Endothelial cell of umbilical vein (primary cell): ENCODE measurements around the gene FAM193A. TPM values are rescaled to one million over a fixed set of nuclear protein-coding genes. Genes with fewer than 3 reads are reported as not detected.

Source experiments
- BruUV-seq: library from RNA; stranded (reverse); fragments of 400-500 nt; replicated peaks from 2 replicates; lab custom pipeline; 2021; lab: Mats Ljungman, UMichigan
- CTCF ChIA-PET: fragments of 300-600, 350-600 bp; sonication (Branson Sonifier 250); formaldehyde crosslinking; loops from one replicate; lab custom pipeline; 2021; ENCODE audit warnings: antibody characterized with exemption, inconsistent platforms; lab: Charles Lee
- POLR2A ChIA-PET: fragments of 300-600, 350-600 bp; sonication (Branson Sonifier 250); formaldehyde crosslinking; loops from one replicate; lab custom pipeline; 2021; ENCODE audit warnings: antibody characterized with exemption, inconsistent platforms; lab: Charles Lee
- DNase-seq: peaks from one replicate; pipeline ENCODE4 v3.0.0-alpha.2; 2011; ENCODE audit warnings: low read depth, low spot score
- FAIRE-seq: peaks from 2 replicates; lab custom pipeline; 2011; peaks lifted over from hg19 to GRCh38; lab: Jason Lieb, UNC
- H2AFZ ChIP-seq: 2 replicates; pipeline ENCODE4 v1.6.0; 2012; ENCODE audit warnings: low read depth, low read length, control low read depth, inconsistent platforms
- H3K27ac ChIP-seq: 2 replicates; pipeline ENCODE4 v1.5.1; 2011; ENCODE audit warnings: low read depth, mild to moderate bottlenecking, control low read depth, low read length, moderate library complexity; ENCODE audit not compliant: insufficient read depth
- H3K27me3 ChIP-seq, 2 experiments: 2 replicates each; pipeline versions ENCODE4 v1.6.0 to v1.6.1; 2011; ENCODE audit warnings: low read length in 2 of 2, mixed read lengths in 1 of 2; ENCODE audit not compliant: control insufficient read depth in 2 of 2, insufficient read depth in 2 of 2
- H3K36me3 ChIP-seq, 2 experiments: 2 replicates in 1 of 2; 3 replicates in 1 of 2; pipeline ENCODE4 v1.5.1; 2011; ENCODE audit warnings: low read length in 2 of 2, mild to moderate bottlenecking in 1 of 2, moderate library complexity in 1 of 2; ENCODE audit not compliant: control insufficient read depth in 2 of 2, insufficient read depth in 2 of 2; ENCODE audit errors: extremely low read depth in 1 of 2
- H3K4me1 ChIP-seq: 3 replicates; pipeline ENCODE4 v1.5.1; 2011; ENCODE audit warnings: mild to moderate bottlenecking, low read length; ENCODE audit not compliant: control insufficient read depth, insufficient read depth; ENCODE audit errors: extremely low read depth
- H3K4me2 ChIP-seq: 2 replicates; pipeline ENCODE4 v1.6.1; 2011; ENCODE audit warnings: low read length, control low read depth, mixed read lengths; ENCODE audit not compliant: insufficient read depth
- H3K4me3 ChIP-seq, 3 experiments: fragments of 200-600 bp in 1 of 3; sonication (generic), shearing (Covaris generic) in 1 of 3; replicated peaks in 1 of 3; 2 replicates each; pipeline ENCODE4 v1.5.1; 2011 to 2016; ENCODE audit warnings: control low read depth in 3 of 3, low read length in 3 of 3, mild to moderate bottlenecking in 2 of 3, inconsistent platforms in 1 of 3, low read depth in 1 of 3, moderate library complexity in 1 of 3; ENCODE audit not compliant: insufficient read depth in 1 of 3
- H3K79me2 ChIP-seq: 2 replicates; pipeline ENCODE4 v1.6.0; 2012; ENCODE audit warnings: low read length, inconsistent platforms; ENCODE audit not compliant: control insufficient read depth, insufficient read depth
- H3K9ac ChIP-seq: replicated peaks from 2 replicates; pipeline ENCODE3; 2011; ENCODE audit warnings: low read length, control low read depth; ENCODE audit not compliant: insufficient read depth; ENCODE audit errors: extremely low read depth
- H3K9me1 ChIP-seq: replicated peaks from 3 replicates; pipeline ENCODE4 v1.6.0; 2011; ENCODE audit warnings: mild to moderate bottlenecking, low read length; ENCODE audit not compliant: control insufficient read depth, insufficient read depth; ENCODE audit errors: extremely low read depth
- H3K9me3 ChIP-seq: replicated peaks from 2 replicates; pipeline ENCODE4 v1.5.1; 2012; ENCODE audit warnings: low read length, inconsistent platforms; ENCODE audit not compliant: control insufficient read depth, insufficient read depth
- H4K20me1 ChIP-seq: replicated peaks from 2 replicates; pipeline ENCODE3; 2011; ENCODE audit warnings: mild to moderate bottlenecking, low read length; ENCODE audit not compliant: control insufficient read depth, insufficient read depth; ENCODE audit errors: extremely low read depth
- EZH2 ChIP-seq: IDR thresholded peaks from 2 replicates; pipeline ENCODE4 v1.6.1; 2012; ENCODE audit warnings: borderline replicate concordance, low read depth, mild to moderate bottlenecking, moderate library complexity, low read length, inconsistent platforms; ENCODE audit not compliant: severe bottlenecking
- FOS ChIP-seq: IDR thresholded peaks from 2 replicates; pipeline ENCODE4 v1.6.1; 2011; ENCODE audit warnings: mild to moderate bottlenecking, low read length, moderate library complexity, borderline replicate concordance; ENCODE audit not compliant: insufficient read depth
- GATA2 ChIP-seq: IDR thresholded peaks from 2 replicates; pipeline ENCODE4 v1.7.0; 2011; ENCODE audit warnings: low read depth, mild to moderate bottlenecking, moderate library complexity, mixed read lengths, low read length; ENCODE audit not compliant: insufficient read length, insufficient read depth
- JUN ChIP-seq: IDR thresholded peaks from 2 replicates; pipeline ENCODE4 v1.6.1; 2011; ENCODE audit warnings: borderline replicate concordance, low read depth; ENCODE audit not compliant: insufficient read length, insufficient read depth
- MYC ChIP-seq: IDR thresholded peaks from one replicate; pipeline ENCODE4 v1.6.1; 2011; ENCODE audit warnings: mild to moderate bottlenecking, low read depth, low read length
- POLR2A ChIP-seq: IDR thresholded peaks from 2 replicates; pipeline ENCODE4 v1.6.1; 2012; ENCODE audit warnings: low read depth, mild to moderate bottlenecking, control low read depth, low read length
- POLR2AphosphoS5 ChIP-seq: IDR thresholded peaks from 2 replicates; pipeline ENCODE4 v1.6.1; 2012; ENCODE audit warnings: low read depth, mild to moderate bottlenecking, control low read depth, low read length, moderate library complexity; ENCODE audit not compliant: insufficient read depth
- dilution Hi-C: fragments of 300-500 bp; cut with MboI; formaldehyde crosslinking; loops from one replicate; pipeline ENCODE4 v1.15.0; 2019; ENCODE audit warnings: low sequenced_read_pairs; ENCODE audit not compliant: extremely low pct_ligation_motif_present
- intact Hi-C: fragments of 100-400 bp; cut with micrococcal nuclease; formaldehyde crosslinking; loops from one replicate; pipeline ENCODE4 v1.10.0; 2022
- polyA plus RNA-seq, 4 experiments: library from polyadenylated mRNA; depleted of rRNA in 3 of 4; stranded (reverse) in 3 of 4; unstranded in 1 of 4; fragments of >200 nt; gene quantifications; 2 replicates each; pipeline versions ENCODE4 v1.2.1 to v1.2.3, GENCODE V29; 2011 to 2012; ENCODE audit warnings: missing spikeins in 1 of 4
- total RNA-seq: library from RNA; stranded (reverse); gene quantifications from 2 replicates; pipeline ENCODE4 v1.2.3, GENCODE V29; 2021
- TF ChIP-seq, protein P1 (sequence below): IDR thresholded peaks from 2 replicates; pipeline ENCODE4 v1.6.1; 2011; ENCODE audit not compliant: insufficient read depth, insufficient read length
- TF ChIP-seq, protein P2 (sequence below), 2 donors: IDR thresholded peaks; 1 replicate in 1 of 2; 2 replicates in 1 of 2; pipeline ENCODE4 v1.5.1; 2011; ENCODE audit warnings: low read length in 2 of 2, mild to moderate bottlenecking in 2 of 2, moderate library complexity in 2 of 2, control low read depth in 1 of 2, inconsistent platforms in 1 of 2, low read depth in 1 of 2; ENCODE audit not compliant: insufficient read depth in 1 of 2; ENCODE audit errors: extremely low read depth in 1 of 2

FAM193A gene
- total and polyA plus RNA-seq, 2 donors (not counting 3 experiments of a cell fraction or from before 2014, with no cell fraction given) = 12.3 to 32.1 TPM

DNA sequence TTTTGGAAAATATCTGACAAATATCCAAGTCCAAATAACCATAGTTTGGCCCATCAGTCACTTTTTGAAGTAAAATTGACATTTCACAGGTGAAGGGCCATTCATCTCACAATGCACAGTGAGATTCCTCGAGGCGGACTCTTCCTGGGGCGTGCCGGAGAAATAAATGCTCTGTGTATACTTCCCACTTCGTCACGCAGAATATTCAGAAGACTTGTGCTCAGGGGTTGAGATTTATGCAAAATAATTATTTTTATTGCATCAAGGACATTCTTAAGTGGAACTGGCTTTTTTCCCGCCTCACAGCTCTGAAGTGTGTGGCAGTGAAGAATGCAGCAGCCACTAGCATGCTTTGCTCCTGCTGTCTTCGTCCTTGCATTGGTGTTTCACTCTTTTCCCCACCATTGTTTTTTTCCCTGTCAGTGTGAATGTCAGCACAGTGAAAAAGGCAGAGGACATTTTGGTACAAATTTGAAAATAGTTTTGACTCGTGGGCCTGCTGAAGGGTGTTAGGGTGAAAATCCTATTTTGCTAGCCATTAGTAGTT lies 70.6 kb downstream of the FAM193A start:
- Histone ChIP-seq H4K20me1 (peaks cover 2% of the 10 kb centered on the region), H3K9ac (no peak overlapping the region), H3K4me1 (no peaks in the 10 kb centered on the region), H3K9me1 (no peaks in the 10 kb centered on the region), H3K4me2 (no peak overlapping the region), H3K36me3 (no peaks in the 10 kb centered on the region), H3K9me3 (no peaks in the 10 kb centered on the region), H3K4me3 (no peak overlapping the region), H3K79me2 (peaks cover 77% of the 10 kb centered on the region), H2AFZ (no peak overlapping the region), H3K27ac (no peak overlapping the region), H3K27me3 (no peaks in the 10 kb centered on the region)
- POLR2A ChIA-PET = no interaction called here
- no peak for TF ChIP-seq POLR2A
- TF ChIP-seq, protein P1, sequence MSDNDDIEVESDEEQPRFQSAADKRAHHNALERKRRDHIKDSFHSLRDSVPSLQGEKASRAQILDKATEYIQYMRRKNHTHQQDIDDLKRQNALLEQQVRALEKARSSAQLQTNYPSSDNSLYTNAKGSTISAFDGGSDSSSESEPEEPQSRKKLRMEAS = no peak
- TF ChIP-seq EZH2 = no peak
- TF ChIP-seq GATA2 = no peak
- TF ChIP-seq JUN = no peak
- TF ChIP-seq POLR2AphosphoS5 = no peak
- no peak for TF ChIP-seq MYC
- intact Hi-C loops = no loop called here
- no peak for DNase-seq
- CTCF ChIA-PET = interaction anchor here (0.9 to 1.1 kb wide), 3 partner anchors 8 to 12 kb away, joined by 3 read pairs; no protein-coding TSS in a partner anchor
- BruUV-seq = no TSS peak
- FAIRE-seq = no peak
- dilution Hi-C loops = no loop called here

DNA sequence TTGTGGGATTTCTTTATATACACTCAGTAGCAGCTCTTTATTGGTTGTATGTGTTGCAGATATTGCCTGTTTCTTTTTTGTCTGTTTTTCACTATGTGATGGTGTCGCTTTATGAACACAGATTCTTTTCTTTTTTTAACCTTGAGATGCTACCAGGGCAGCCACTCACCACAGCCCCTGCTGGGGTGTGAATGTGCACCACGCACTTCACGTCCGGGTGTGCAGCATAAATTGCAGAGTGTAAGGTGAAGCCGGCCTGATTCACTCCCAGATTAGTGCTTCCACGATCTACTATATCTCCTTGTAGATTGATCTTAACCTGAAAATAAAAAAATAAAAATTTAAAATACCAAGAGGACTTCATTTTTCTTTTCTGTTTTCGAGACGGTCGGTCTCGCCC lies 71.4 kb downstream of the FAM193A start:
- peaks cover 2% of the 10 kb centered on the region for H4K20me1 ChIP-seq
- H3K27ac ChIP-seq = no peak overlapping the region

More for the DNA sequence above, 71.4 kb downstream of the FAM193A start:
- Histone ChIP-seq H3K4me2 (no peak overlapping the region), H3K9me1 (no peaks in the 10 kb centered on the region), H3K36me3 (no peaks in the 10 kb centered on the region), H3K9me3 (no peaks in the 10 kb centered on the region), H3K79me2 (peaks cover 80% of the 10 kb centered on the region), H3K4me1 (no peaks in the 10 kb centered on the region), H3K9ac (no peak overlapping the region), H2AFZ (no peak overlapping the region), H3K27me3 (no peaks in the 10 kb centered on the region), H3K4me3 (no peak overlapping the region)
- CTCF ChIA-PET = interaction anchor here (0.9 kb wide), 2 partner anchors 9 to 11 kb away, joined by 3 read pairs; no protein-coding TSS in a partner anchor
- TF ChIP-seq GATA2 (no peak), POLR2A (no peak), MYC (no peak), EZH2 (no peak), JUN (no peak), POLR2AphosphoS5 (no peak), FOS (no peak)
- TF ChIP-seq, protein P2, sequence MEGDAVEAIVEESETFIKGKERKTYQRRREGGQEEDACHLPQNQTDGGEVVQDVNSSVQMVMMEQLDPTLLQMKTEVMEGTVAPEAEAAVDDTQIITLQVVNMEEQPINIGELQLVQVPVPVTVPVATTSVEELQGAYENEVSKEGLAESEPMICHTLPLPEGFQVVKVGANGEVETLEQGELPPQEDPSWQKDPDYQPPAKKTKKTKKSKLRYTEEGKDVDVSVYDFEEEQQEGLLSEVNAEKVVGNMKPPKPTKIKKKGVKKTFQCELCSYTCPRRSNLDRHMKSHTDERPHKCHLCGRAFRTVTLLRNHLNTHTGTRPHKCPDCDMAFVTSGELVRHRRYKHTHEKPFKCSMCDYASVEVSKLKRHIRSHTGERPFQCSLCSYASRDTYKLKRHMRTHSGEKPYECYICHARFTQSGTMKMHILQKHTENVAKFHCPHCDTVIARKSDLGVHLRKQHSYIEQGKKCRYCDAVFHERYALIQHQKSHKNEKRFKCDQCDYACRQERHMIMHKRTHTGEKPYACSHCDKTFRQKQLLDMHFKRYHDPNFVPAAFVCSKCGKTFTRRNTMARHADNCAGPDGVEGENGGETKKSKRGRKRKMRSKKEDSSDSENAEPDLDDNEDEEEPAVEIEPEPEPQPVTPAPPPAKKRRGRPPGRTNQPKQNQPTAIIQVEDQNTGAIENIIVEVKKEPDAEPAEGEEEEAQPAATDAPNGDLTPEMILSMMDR (IDR thresholded peaks at IDR 0.05; ENCODE audit: extremely low read depth in 1 of 2, insufficient read depth in 1 of 2, low read depth in 1 of 2, low read length in 2 of 2) = no peak
- TF ChIP-seq, protein P1 = no peak
- intact Hi-C loops (no loop called here), dilution Hi-C loops (no loop called here)
- POLR2A ChIA-PET = no interaction called here
- no peak for DNase-seq
- BruUV-seq = no TSS peak
- FAIRE-seq = no peak
